Neural crest cell (in vitro differentiated cells): Measurements from ENCODE around the gene ILDR2. TPM values are rescaled to one million over a fixed set of nuclear protein-coding genes. Genes with fewer than 3 reads are reported as not detected.

ENCODE experiments used
- DNase-seq: peaks from one replicate; pipeline ENCODE4 v3.0.0; 2021; ENCODE audit warnings: low read depth, mixed read lengths, low spot score
- H3K27ac Mint-ChIP-seq: one replicate; pipeline ENCODE4 v1.8.0; 2021; ENCODE audit warnings: mild to moderate bottlenecking, mixed read lengths; ENCODE audit not compliant: unreplicated experiment
- H3K27me3 Mint-ChIP-seq: 2 replicates; pipeline ENCODE4 v1.8.0; 2021; ENCODE audit warnings: low read depth, mild to moderate bottlenecking, mixed read lengths
- H3K36me3 Mint-ChIP-seq: 2 replicates; pipeline ENCODE4 v1.8.0; 2021; ENCODE audit warnings: low read depth, mild to moderate bottlenecking, mixed read lengths
- H3K4me1 Mint-ChIP-seq: 2 replicates; pipeline ENCODE4 v1.8.0; 2021; ENCODE audit warnings: mixed read lengths
- H3K4me3 Mint-ChIP-seq: one replicate; pipeline ENCODE4 v1.8.0; 2021; ENCODE audit warnings: mild to moderate bottlenecking, mixed read lengths
- H3K9me3 Mint-ChIP-seq: 2 replicates; pipeline ENCODE4 v1.8.0; 2021; ENCODE audit warnings: mixed read lengths
- CTCF ChIP-seq: fragments of 200-600 bp; sonication (generic); conservative IDR thresholded peaks from 2 replicates; pipeline ENCODE4 v1.5.0; 2021; ENCODE audit warnings: antibody characterized with exemption, mild to moderate bottlenecking
- total RNA-seq: library from RNA; stranded (reverse); gene quantifications from 2 replicates; pipeline ENCODE4 v1.2.1, GENCODE V29; 2021

ILDR2 gene
- total RNA-seq, 1 donor from 2014 or later: 30.3 TPM

GRCh38 chr1:166953491-166953890, 21.8 kb downstream of the ILDR2 start:
- TF ChIP-seq CTCF: no peak
- no peaks in the 10 kb centered on the region for H3K27me3 Mint-ChIP-seq
- no peak overlapping the region for H3K4me3 Mint-ChIP-seq
- no peak for DNase-seq
- no peaks in the 10 kb centered on the region for H3K9me3 Mint-ChIP-seq
- H3K36me3 Mint-ChIP-seq: peaks cover 10% of the 10 kb centered on the region
- no peak overlapping the region for H3K27ac Mint-ChIP-seq
- H3K4me1 Mint-ChIP-seq: peaks cover 58% of the 10 kb centered on the region

- Mint-ChIP-seq H3K9me3 (no peaks in the 10 kb centered on the region), H3K4me3 (no peak overlapping the region), H3K36me3 (peaks cover 7% of the 10 kb centered on the region), H3K4me1 (peaks cover 71% of the 10 kb centered on the region), H3K27me3 (no peaks in the 10 kb centered on the region), H3K27ac (no peak overlapping the region)
- no peak for TF ChIP-seq CTCF
- no peak for DNase-seq
These were observed 23.2 kb downstream of the ILDR2 start for GRCh38 chr1:166952002-166952746.

GRCh38 chr1:166951050-166951449, 24.3 kb downstream of the ILDR2 start:
- no peaks in the 10 kb centered on the region for H3K9me3 Mint-ChIP-seq
- H3K36me3 Mint-ChIP-seq: peaks cover 7% of the 10 kb centered on the region
- no peaks in the 10 kb centered on the region for H3K27me3 Mint-ChIP-seq
- DNase-seq: no peak
- peak overlapping the region; percentile 24 for H3K27ac Mint-ChIP-seq
- TF ChIP-seq CTCF: no peak
- peak overlapping the region; percentile 21 for H3K4me3 Mint-ChIP-seq
- H3K4me1 Mint-ChIP-seq: peaks cover 74% of the 10 kb centered on the region

- Mint-ChIP-seq H3K27ac (peak overlapping the region; percentile 0), H3K27me3 (no peaks in the 10 kb centered on the region), H3K9me3 (no peaks in the 10 kb centered on the region), H3K36me3 (peaks cover 7% of the 10 kb centered on the region), H3K4me1 (peaks cover 83% of the 10 kb centered on the region), H3K4me3 (peak overlapping the region; percentile 56)
- DNase-seq: peak; percentile 33
- TF ChIP-seq CTCF: no peak
These were observed 25.2 kb downstream of the ILDR2 start for GRCh38 chr1:166950156-166950555.

- Mint-ChIP-seq H3K36me3 (peaks cover 6% of the 10 kb centered on the region), H3K27ac (no peak overlapping the region), H3K4me3 (peak overlapping the region; percentile 84), H3K9me3 (no peaks in the 10 kb centered on the region), H3K4me1 (peaks cover 94% of the 10 kb centered on the region), H3K27me3 (no peaks in the 10 kb centered on the region)
- no peak for TF ChIP-seq CTCF
- no peak for DNase-seq
These were observed 26.4 kb downstream of the ILDR2 start for GRCh38 chr1:166948856-166949350.
